Measurements from ENCODE around the gene IGFBP1. TPM values are rescaled to one million over a fixed set of nuclear protein-coding genes. Genes with fewer than 3 reads are reported as not detected.

The IGFBP1 gene
- total RNA-seq, 1 experiment from 2014 or later: not detected

- no peak overlapping the region for H3K4me3 ChIP-seq
- H3K4me1 ChIP-seq (replicated peaks): peaks cover 47% of the 10 kb centered on the region
- H3K9me3 ChIP-seq (replicated peaks): no peaks in the 10 kb centered on the region
- H3K36me3 ChIP-seq: no peaks in the 10 kb centered on the region
- DNase-seq (ENCODE audit: low read depth in 1 of 2, low spot score in 2 of 2): no peak
- H3K27ac ChIP-seq: no peak overlapping the region
- H3K27me3 ChIP-seq (replicated peaks): peaks cover 13% of the 10 kb centered on the region
Measured at GRCh38 chr7:45886931-45887667, 1.2 kb upstream of the IGFBP1 start.

GRCh38 chr7:45888993-45889366 is 692 bp downstream of the IGFBP1 start:
- no peaks in the 10 kb centered on the region for H3K36me3 ChIP-seq
- no peak overlapping the region for H3K27ac ChIP-seq
- no peak for DNase-seq (ENCODE audit: low read depth in 1 of 2, low spot score in 2 of 2)
- H3K4me3 ChIP-seq: no peak overlapping the region
- H3K9me3 ChIP-seq (replicated peaks): no peaks in the 10 kb centered on the region
- H3K4me1 ChIP-seq (replicated peaks): peaks cover 33% of the 10 kb centered on the region
- H3K27me3 ChIP-seq (replicated peaks): peaks cover 13% of the 10 kb centered on the region

- Histone ChIP-seq H3K36me3 (no peaks in the 10 kb centered on the region), H3K27me3 (replicated peaks) (peaks cover 13% of the 10 kb centered on the region), H3K27ac (no peak overlapping the region), H3K9me3 (replicated peaks) (no peaks in the 10 kb centered on the region), H3K4me1 (replicated peaks) (peaks cover 27% of the 10 kb centered on the region), H3K4me3 (no peak overlapping the region)
- no peak for DNase-seq (ENCODE audit: low read depth in 1 of 2, low spot score in 2 of 2)
Measured at GRCh38 chr7:45889367-45890067, 1.2 kb downstream of the IGFBP1 start.

GRCh38 chr7:45890125-45890901 is 2.0 kb downstream of the IGFBP1 start:
- H3K4me1 ChIP-seq (replicated peaks): peaks cover 19% of the 10 kb centered on the region
- no peak for DNase-seq (ENCODE audit: low read depth in 1 of 2, low spot score in 2 of 2)

GRCh38 chr7:45890902-45891461 is 2.7 kb downstream of the IGFBP1 start:
- DNase-seq (ENCODE audit: low read depth in 1 of 2, low spot score in 2 of 2): peak in 1 of 2 experiments; percentile 43
- H3K4me3 ChIP-seq: no peak overlapping the region

More at GRCh38 chr7:45890125-45890901, 2.0 kb downstream of the IGFBP1 start:
- Histone ChIP-seq H3K4me3 (no peak overlapping the region), H3K27ac (no peak overlapping the region), H3K9me3 (replicated peaks) (no peaks in the 10 kb centered on the region), H3K27me3 (replicated peaks) (peaks cover 13% of the 10 kb centered on the region), H3K36me3 (no peaks in the 10 kb centered on the region)

GRCh38 chr7:45891462-45892402 is 3.4 kb downstream of the IGFBP1 start:
- Histone ChIP-seq H3K27me3 (replicated peaks) (peaks cover 13% of the 10 kb centered on the region), H3K27ac (no peak overlapping the region), H3K4me1 (replicated peaks) (peaks cover 5% of the 10 kb centered on the region), H3K9me3 (replicated peaks) (no peaks in the 10 kb centered on the region), H3K4me3 (no peak overlapping the region), H3K36me3 (no peaks in the 10 kb centered on the region)
- DNase-seq (ENCODE audit: low read depth in 1 of 2, low spot score in 2 of 2): no peak

More at GRCh38 chr7:45890902-45891461, 2.7 kb downstream of the IGFBP1 start:
- Histone ChIP-seq H3K36me3 (no peaks in the 10 kb centered on the region), H3K27me3 (replicated peaks) (peaks cover 13% of the 10 kb centered on the region), H3K9me3 (replicated peaks) (no peaks in the 10 kb centered on the region), H3K4me1 (replicated peaks) (peaks cover 13% of the 10 kb centered on the region), H3K27ac (no peak overlapping the region)

GRCh38 chr7:45892407-45893035 is 4.2 kb downstream of the IGFBP1 start:
- Histone ChIP-seq H3K9me3 (replicated peaks) (no peaks in the 10 kb centered on the region), H3K4me1 (replicated peaks) (peaks cover 4% of the 10 kb centered on the region), H3K27me3 (replicated peaks) (peaks cover 13% of the 10 kb centered on the region), H3K36me3 (no peaks in the 10 kb centered on the region), H3K27ac (no peak overlapping the region), H3K4me3 (no peak overlapping the region)
- DNase-seq (ENCODE audit: low read depth in 1 of 2, low spot score in 2 of 2): no peak

GRCh38 chr7:45893374-45893995 is 5.2 kb downstream of the IGFBP1 start:
- peaks cover 2% of the 10 kb centered on the region for H3K4me1 ChIP-seq (replicated peaks)
- H3K36me3 ChIP-seq: no peaks in the 10 kb centered on the region
- no peak for DNase-seq (ENCODE audit: low read depth in 1 of 2, low spot score in 2 of 2)
- no peaks in the 10 kb centered on the region for H3K9me3 ChIP-seq (replicated peaks)
- no peak overlapping the region for H3K27ac ChIP-seq
- no peak overlapping the region for H3K4me3 ChIP-seq
- peaks cover 9% of the 10 kb centered on the region for H3K27me3 ChIP-seq (replicated peaks)

- no peaks in the 10 kb centered on the region for H3K9me3 ChIP-seq (replicated peaks)
- no peak overlapping the region for H3K27ac ChIP-seq
- H3K36me3 ChIP-seq: no peaks in the 10 kb centered on the region
- no peak for DNase-seq (ENCODE audit: low read depth in 1 of 2, low spot score in 2 of 2)
- no peaks in the 10 kb centered on the region for H3K4me1 ChIP-seq (replicated peaks)
- H3K4me3 ChIP-seq: no peak overlapping the region
- H3K27me3 ChIP-seq (replicated peaks): peaks cover 6% of the 10 kb centered on the region; the same call in 1 of the 2 replicates
Measured at GRCh38 chr7:45893996-45894664, 5.8 kb downstream of the IGFBP1 start.

- no peak overlapping the region for H3K4me3 ChIP-seq
- no peaks in the 10 kb centered on the region for H3K4me1 ChIP-seq (replicated peaks)
- no peak for DNase-seq (ENCODE audit: low read depth in 1 of 2, low spot score in 2 of 2)
- H3K36me3 ChIP-seq: no peaks in the 10 kb centered on the region
- peaks cover under 1% of the 10 kb centered on the region; the same call in 1 of the 2 replicates for H3K27me3 ChIP-seq (replicated peaks)
- H3K27ac ChIP-seq: no peak overlapping the region
- H3K9me3 ChIP-seq (replicated peaks): no peaks in the 10 kb centered on the region
Measured at GRCh38 chr7:45894665-45895062, 6.4 kb downstream of the IGFBP1 start.

- Histone ChIP-seq H3K27me3 (replicated peaks) (no peaks in the 10 kb centered on the region), H3K4me1 (replicated peaks) (no peaks in the 10 kb centered on the region), H3K36me3 (no peaks in the 10 kb centered on the region), H3K4me3 (no peak overlapping the region), H3K9me3 (replicated peaks) (no peaks in the 10 kb centered on the region), H3K27ac (no peak overlapping the region)
- peak in 1 of 2 experiments; percentile 38 for DNase-seq (ENCODE audit: low read depth in 1 of 2, low spot score in 2 of 2)
Measured at GRCh38 chr7:45897042-45897690, 8.9 kb downstream of the IGFBP1 start.
